ENCODE data around the gene RANGRF.

DNA sequence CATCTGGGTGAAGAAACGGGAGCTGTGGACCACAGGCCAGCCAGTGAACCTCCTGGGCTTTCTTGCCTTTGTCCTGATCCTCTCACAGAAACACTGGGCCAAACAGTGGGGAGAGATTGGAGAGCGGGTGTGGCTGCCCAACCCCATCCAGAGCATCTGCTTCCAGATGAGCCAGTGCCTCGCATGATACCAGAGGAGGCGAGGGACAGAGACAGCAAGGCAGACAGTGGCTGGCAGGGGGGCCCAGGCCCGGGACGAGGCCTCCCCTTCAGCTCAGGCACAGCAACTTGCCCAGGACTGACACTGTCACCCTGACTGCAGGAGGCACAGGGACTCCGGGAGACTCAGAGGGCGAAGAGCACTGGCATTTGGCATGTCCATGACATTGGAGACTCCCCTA is 33.6 kb downstream of the RANGRF start:
- TF ChIP-seq, protein P1, sequence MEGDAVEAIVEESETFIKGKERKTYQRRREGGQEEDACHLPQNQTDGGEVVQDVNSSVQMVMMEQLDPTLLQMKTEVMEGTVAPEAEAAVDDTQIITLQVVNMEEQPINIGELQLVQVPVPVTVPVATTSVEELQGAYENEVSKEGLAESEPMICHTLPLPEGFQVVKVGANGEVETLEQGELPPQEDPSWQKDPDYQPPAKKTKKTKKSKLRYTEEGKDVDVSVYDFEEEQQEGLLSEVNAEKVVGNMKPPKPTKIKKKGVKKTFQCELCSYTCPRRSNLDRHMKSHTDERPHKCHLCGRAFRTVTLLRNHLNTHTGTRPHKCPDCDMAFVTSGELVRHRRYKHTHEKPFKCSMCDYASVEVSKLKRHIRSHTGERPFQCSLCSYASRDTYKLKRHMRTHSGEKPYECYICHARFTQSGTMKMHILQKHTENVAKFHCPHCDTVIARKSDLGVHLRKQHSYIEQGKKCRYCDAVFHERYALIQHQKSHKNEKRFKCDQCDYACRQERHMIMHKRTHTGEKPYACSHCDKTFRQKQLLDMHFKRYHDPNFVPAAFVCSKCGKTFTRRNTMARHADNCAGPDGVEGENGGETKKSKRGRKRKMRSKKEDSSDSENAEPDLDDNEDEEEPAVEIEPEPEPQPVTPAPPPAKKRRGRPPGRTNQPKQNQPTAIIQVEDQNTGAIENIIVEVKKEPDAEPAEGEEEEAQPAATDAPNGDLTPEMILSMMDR (IDR thresholded peaks at IDR 0.05; ENCODE audit: low read length), result no peak
- no peak for TF ChIP-seq EZH2 (IDR thresholded peaks at IDR 0.05; ENCODE audit: borderline replicate concordance, low read length)
